SK-N-SH treated with all-trans-retinoic acid at 6 μM for 48 hours (cell line): Measurements from ENCODE around the gene SPATA2L.

Source experiments
- ATAC-seq: fragments of 200-7000 bp; cut with Tn5 transposase; 3 replicates; pipeline ENCODE4 v1.9.1; 2020; ENCODE audit warnings: mild to moderate bottlenecking, moderate library complexity
- ARNTL ChIP-seq: fragments of 450-650 bp; formaldehyde crosslinking; IDR thresholded peaks from 2 replicates; pipeline ENCODE4 v1.5.0; 2020; ENCODE audit warnings: low read depth, mild to moderate bottlenecking, moderate library complexity, borderline replicate concordance
- BACH2 ChIP-seq: fragments of 250-450 bp; sonication (Bioruptor Pico); IDR thresholded peaks from 2 replicates; pipeline ENCODE4 v1.9.0; 2021; ENCODE audit warnings: mild to moderate bottlenecking, borderline replicate concordance
- CSDC2 ChIP-seq: fragments of 250-450 bp; sonication (Bioruptor Pico); IDR thresholded peaks from 2 replicates; pipeline ENCODE4 v1.5.0; 2020; ENCODE audit warnings: mild to moderate bottlenecking, moderate library complexity
- CSRNP3 ChIP-seq: fragments of 250-450 bp; sonication (Bioruptor Pico); IDR thresholded peaks from 2 replicates; pipeline ENCODE4 v1.5.1; 2021; ENCODE audit warnings: mild to moderate bottlenecking, moderate library complexity
- GLIS3 ChIP-seq: fragments of 250-450 bp; sonication (Bioruptor Pico); IDR thresholded peaks from 2 replicates; pipeline ENCODE4 v1.5.0; 2020; ENCODE audit warnings: mild to moderate bottlenecking, moderate library complexity
- ISL1 ChIP-seq: fragments of 250-450 bp; sonication (Bioruptor Pico); IDR thresholded peaks from 2 replicates; pipeline ENCODE4 v2.1.2; 2022; ENCODE audit warnings: mild to moderate bottlenecking, moderate library complexity
- OSR1 ChIP-seq: fragments of 250-450 bp; sonication (Bioruptor Pico); IDR thresholded peaks from 2 replicates; pipeline ENCODE4 v1.8.0; 2022; ENCODE audit warnings: moderate library complexity, mild to moderate bottlenecking, inconsistent platforms
- PATZ1 ChIP-seq: fragments of 250-450 bp; sonication (Bioruptor Pico); IDR thresholded peaks from 2 replicates; pipeline ENCODE4 v1.8.0; 2020; ENCODE audit warnings: mild to moderate bottlenecking, moderate library complexity, borderline replicate concordance
- PPARA ChIP-seq: fragments of 250-450 bp; sonication (Bioruptor Pico); IDR thresholded peaks from 2 replicates; pipeline ENCODE4 v1.5.0; 2020; ENCODE audit warnings: mild to moderate bottlenecking, borderline replicate concordance
- RARB ChIP-seq: fragments of 250-450 bp; sonication (Bioruptor Pico); IDR thresholded peaks from 2 replicates; pipeline ENCODE4 v1.8.0; 2021; ENCODE audit warnings: mild to moderate bottlenecking, moderate library complexity
- SNAI2 ChIP-seq: fragments of 250-450 bp; sonication (Bioruptor Pico); IDR thresholded peaks from 2 replicates; pipeline ENCODE4 v1.5.0; 2020; ENCODE audit warnings: mild to moderate bottlenecking, moderate library complexity
- TCF4 ChIP-seq: fragments of 250-450 bp; sonication (Bioruptor Pico); IDR thresholded peaks from 2 replicates; pipeline ENCODE4 v1.8.0; 2021; ENCODE audit warnings: mild to moderate bottlenecking, moderate library complexity, borderline replicate concordance
- TOX ChIP-seq: fragments of 250-450 bp; sonication (Bioruptor Pico); IDR thresholded peaks from 2 replicates; pipeline ENCODE4 v1.8.0; 2021; ENCODE audit warnings: mild to moderate bottlenecking, moderate library complexity, borderline replicate concordance
- ZC3H10 ChIP-seq: fragments of 250-450 bp; sonication (Bioruptor Pico); IDR thresholded peaks from 2 replicates; pipeline ENCODE4 v1.5.1; 2021; ENCODE audit warnings: mild to moderate bottlenecking, moderate library complexity
- ZFP3 ChIP-seq: fragments of 250-450 bp; sonication (Bioruptor Pico); IDR thresholded peaks from 2 replicates; pipeline ENCODE4 v1.5.0; 2020; ENCODE audit warnings: mild to moderate bottlenecking, moderate library complexity
- ZNF565 ChIP-seq: fragments of 450-650 bp; formaldehyde crosslinking; conservative IDR thresholded peaks from 2 replicates; pipeline ENCODE4 v1.5.0; 2020; ENCODE audit warnings: low read depth, mild to moderate bottlenecking, moderate library complexity
- ZNF70 ChIP-seq: fragments of 450-650 bp; formaldehyde crosslinking; IDR thresholded peaks from 2 replicates; pipeline ENCODE4 v1.5.0; 2020; ENCODE audit warnings: mild to moderate bottlenecking, moderate library complexity
- ZNF8 ChIP-seq: fragments of 450-650 bp; formaldehyde crosslinking; IDR thresholded peaks from 2 replicates; pipeline ENCODE4 v1.5.0; 2020; ENCODE audit warnings: mild to moderate bottlenecking, moderate library complexity
- TF ChIP-seq, protein P1 (sequence below): fragments of 250-450 bp; sonication (Bioruptor Pico); IDR thresholded peaks from 2 replicates; pipeline ENCODE4 v1.5.1; 2020; ENCODE audit warnings: low read depth, mild to moderate bottlenecking, moderate library complexity
- TF ChIP-seq, protein P2 (sequence below): fragments of 250-450 bp; sonication (Bioruptor Pico); IDR thresholded peaks from 2 replicates; pipeline ENCODE4 v1.5.0; 2020; ENCODE audit warnings: mild to moderate bottlenecking, moderate library complexity

Gene SPATA2L

DNA sequence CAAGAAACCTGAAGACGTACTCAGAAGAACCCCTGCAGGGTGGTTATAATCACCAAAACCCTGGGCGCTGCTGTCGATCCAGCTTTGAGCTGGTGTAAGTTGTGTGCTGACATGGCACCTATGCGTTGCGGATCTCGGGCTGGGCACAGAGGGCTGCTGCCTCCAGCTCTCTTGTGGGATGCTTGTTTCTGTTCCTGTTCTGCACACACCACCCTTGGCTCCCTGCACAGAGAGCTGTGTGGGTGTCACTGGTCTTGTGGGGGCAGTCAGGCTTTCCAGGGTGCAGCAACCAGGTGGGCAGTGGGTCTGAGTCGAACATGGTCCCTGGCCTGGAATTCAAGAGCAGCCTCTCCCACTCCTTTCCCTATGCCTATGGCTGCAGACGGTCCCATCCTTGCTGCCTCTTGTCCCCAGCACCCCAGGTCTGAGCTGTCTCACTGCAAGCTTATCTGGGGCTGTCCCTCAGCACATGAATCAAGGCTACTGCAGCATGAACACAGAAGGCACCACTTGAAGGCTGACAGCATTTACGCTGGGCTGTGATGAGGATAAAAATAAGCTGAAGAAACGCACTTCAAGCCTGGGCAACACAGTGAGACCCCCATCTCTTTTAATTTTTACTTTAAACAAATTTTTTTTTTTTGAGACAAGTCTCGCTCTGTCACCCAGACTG is 40.0 kb upstream of the SPATA2L start (continued):
- TF ChIP-seq PATZ1 = no peak
- no peak for TF ChIP-seq CSRNP3 (CRISPR knock-in tag)
- no peak for TF ChIP-seq TCF4 (CRISPR knock-in tag)

GRCh38 chr16:89739383-89739782 is 37.9 kb upstream of the SPATA2L start:
- no peak for TF ChIP-seq BACH2 (CRISPR knock-in tag)
- TF ChIP-seq TOX = no peak
- TF ChIP-seq CSDC2 (CRISPR knock-in tag) = no peak
- no peak for TF ChIP-seq CSRNP3 (CRISPR knock-in tag)
- TF ChIP-seq SNAI2 (CRISPR knock-in tag) = no peak
- no peak for TF ChIP-seq ZNF8 (CRISPR knock-in tag)
- TF ChIP-seq, protein P1, sequence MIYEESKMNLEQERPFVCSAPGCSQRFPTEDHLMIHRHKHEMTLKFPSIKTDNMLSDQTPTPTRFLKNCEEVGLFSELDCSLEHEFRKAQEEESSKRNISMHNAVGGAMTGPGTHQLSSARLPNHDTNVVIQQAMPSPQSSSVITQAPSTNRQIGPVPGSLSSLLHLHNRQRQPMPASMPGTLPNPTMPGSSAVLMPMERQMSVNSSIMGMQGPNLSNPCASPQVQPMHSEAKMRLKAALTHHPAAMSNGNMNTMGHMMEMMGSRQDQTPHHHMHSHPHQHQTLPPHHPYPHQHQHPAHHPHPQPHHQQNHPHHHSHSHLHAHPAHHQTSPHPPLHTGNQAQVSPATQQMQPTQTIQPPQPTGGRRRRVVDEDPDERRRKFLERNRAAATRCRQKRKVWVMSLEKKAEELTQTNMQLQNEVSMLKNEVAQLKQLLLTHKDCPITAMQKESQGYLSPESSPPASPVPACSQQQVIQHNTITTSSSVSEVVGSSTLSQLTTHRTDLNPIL (CRISPR knock-in tag) = no peak
- ATAC-seq = no peak

- no peak for TF ChIP-seq ZNF8 (CRISPR knock-in tag)
- no peak for TF ChIP-seq RARB (CRISPR knock-in tag)
- no peak for TF ChIP-seq ARNTL
- TF ChIP-seq TOX = no peak
- TF ChIP-seq, protein P2, sequence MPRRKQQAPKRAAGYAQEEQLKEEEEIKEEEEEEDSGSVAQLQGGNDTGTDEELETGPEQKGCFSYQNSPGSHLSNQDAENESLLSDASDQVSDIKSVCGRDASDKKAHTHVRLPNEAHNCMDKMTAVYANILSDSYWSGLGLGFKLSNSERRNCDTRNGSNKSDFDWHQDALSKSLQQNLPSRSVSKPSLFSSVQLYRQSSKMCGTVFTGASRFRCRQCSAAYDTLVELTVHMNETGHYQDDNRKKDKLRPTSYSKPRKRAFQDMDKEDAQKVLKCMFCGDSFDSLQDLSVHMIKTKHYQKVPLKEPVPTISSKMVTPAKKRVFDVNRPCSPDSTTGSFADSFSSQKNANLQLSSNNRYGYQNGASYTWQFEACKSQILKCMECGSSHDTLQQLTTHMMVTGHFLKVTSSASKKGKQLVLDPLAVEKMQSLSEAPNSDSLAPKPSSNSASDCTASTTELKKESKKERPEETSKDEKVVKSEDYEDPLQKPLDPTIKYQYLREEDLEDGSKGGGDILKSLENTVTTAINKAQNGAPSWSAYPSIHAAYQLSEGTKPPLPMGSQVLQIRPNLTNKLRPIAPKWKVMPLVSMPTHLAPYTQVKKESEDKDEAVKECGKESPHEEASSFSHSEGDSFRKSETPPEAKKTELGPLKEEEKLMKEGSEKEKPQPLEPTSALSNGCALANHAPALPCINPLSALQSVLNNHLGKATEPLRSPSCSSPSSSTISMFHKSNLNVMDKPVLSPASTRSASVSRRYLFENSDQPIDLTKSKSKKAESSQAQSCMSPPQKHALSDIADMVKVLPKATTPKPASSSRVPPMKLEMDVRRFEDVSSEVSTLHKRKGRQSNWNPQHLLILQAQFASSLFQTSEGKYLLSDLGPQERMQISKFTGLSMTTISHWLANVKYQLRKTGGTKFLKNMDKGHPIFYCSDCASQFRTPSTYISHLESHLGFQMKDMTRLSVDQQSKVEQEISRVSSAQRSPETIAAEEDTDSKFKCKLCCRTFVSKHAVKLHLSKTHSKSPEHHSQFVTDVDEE = no peak
- no peak for TF ChIP-seq PPARA (CRISPR knock-in tag)
- TF ChIP-seq ISL1 (CRISPR knock-in tag) = no peak
- no peak for TF ChIP-seq ZFP3 (CRISPR knock-in tag)
- TF ChIP-seq GLIS3 (CRISPR knock-in tag) = no peak
- TF ChIP-seq OSR1 (CRISPR knock-in tag) = no peak
- TF ChIP-seq ZNF70 (CRISPR knock-in tag) = no peak
- no peak for TF ChIP-seq ZC3H10 (CRISPR knock-in tag)
- no peak for TF ChIP-seq CSRNP3 (CRISPR knock-in tag)
- TF ChIP-seq ZNF565 (CRISPR knock-in tag) = no peak
- TF ChIP-seq SNAI2 (CRISPR knock-in tag) = no peak
- TF ChIP-seq PATZ1 = no peak
- TF ChIP-seq CSDC2 (CRISPR knock-in tag) = no peak
- ATAC-seq = no peak
Observed at GRCh38 chr16:89738538-89739317, 37.2 kb upstream of the SPATA2L start.
